ENCODE measurements around the gene PDE3B. TPM values are rescaled to one million over a fixed set of nuclear protein-coding genes. Genes with fewer than 3 reads are reported as not detected.
"Not testable (repeated sequence)": the region's sequence is repeated elsewhere in the genome, so short reads cannot be mapped to it uniquely, and the experiment has no call there.

The PDE3B gene
- total RNA-seq, 8 experiments from 2014 or later: 3.3 to 52.9 (median 13.1) TPM

- ATAC-seq (replicated peaks in 6 of 8); H3K4me1 ChIP-seq (replicated peaks in 1 of 2); H3K4me3 ChIP-seq; in situ Hi-C loops (cut with MboI; ENCODE audit: low pct_unique_long_range_greater_than_20kb in 2 of 9, low sequenced_read_pairs in 9 of 9, unreplicated experiment in 9 of 9); H3K27ac ChIP-seq: not testable (repeated sequence)
- 30 to 100% (median 94%) methylated on average over 1 to 4 of the region's 4 CpGs; no CpG with 5 or more reads in 1 of the 10 experiments for WGBS, 10 experiments
These were observed 220.2 kb downstream of the PDE3B start for GRCh38 chr11:14863775-14864174.

GRCh38 chr11:14872032-14872431, 228.4 kb downstream of the PDE3B start:
- H3K4me1 ChIP-seq (replicated peaks in 1 of 2): peaks cover 0 to 5% of the 10 kb centered on the region in 2 donors
- peak in 4 of 8 experiments; percentile 30 to 77 (median 52) for ATAC-seq (replicated peaks in 6 of 8)
- H3K27ac ChIP-seq: no peak overlapping the region
- in situ Hi-C loops (cut with MboI; ENCODE audit: low pct_unique_long_range_greater_than_20kb in 2 of 9, low sequenced_read_pairs in 9 of 9, unreplicated experiment in 9 of 9): no loop called here
- no peak overlapping the region for H3K4me3 ChIP-seq

- in situ Hi-C loops (cut with MboI; ENCODE audit: low pct_unique_long_range_greater_than_20kb in 2 of 9, low sequenced_read_pairs in 9 of 9, unreplicated experiment in 9 of 9): no loop called here
- Histone ChIP-seq H3K27ac (no peak overlapping the region), H3K4me1 (replicated peaks in 1 of 2) (peaks cover 0 to 5% of the 10 kb centered on the region in 2 donors), H3K4me3 (no peak overlapping the region)
- WGBS, 10 experiments: 71 to 100% (median 94%) methylated on average over 1 to 4 of the region's 4 CpGs; no CpG with 5 or more reads in 2 of the 10 experiments
- ATAC-seq (replicated peaks in 6 of 8): no peak
These were observed 230.0 kb downstream of the PDE3B start for GRCh38 chr11:14873632-14874031.

GRCh38 chr11:14875163-14875562, 231.6 kb downstream of the PDE3B start:
- in situ Hi-C loops (cut with MboI; ENCODE audit: low pct_unique_long_range_greater_than_20kb in 2 of 9, low sequenced_read_pairs in 9 of 9, unreplicated experiment in 9 of 9): loop anchor here in 2 of 9 experiments (25.0 kb wide), 2 partner anchors 88 to 338 kb away; no protein-coding TSS in a partner anchor
- ATAC-seq (replicated peaks in 6 of 8): no peak
- peaks cover 0 to 5% of the 10 kb centered on the region in 2 donors for H3K4me1 ChIP-seq (replicated peaks in 1 of 2)
- WGBS, 10 experiments: 53 to 100% (median 89%) methylated on average over 2 to 5 of the region's 5 CpGs
- no peak overlapping the region for H3K4me3 ChIP-seq
- no peak overlapping the region for H3K27ac ChIP-seq

- no peak for ATAC-seq (replicated peaks in 6 of 8)
- no peak overlapping the region for H3K4me3 ChIP-seq
- WGBS, 10 experiments: 0 to 100% (median 65%) methylated on average over 1 to 2 of the region's 2 CpGs; no CpG with 5 or more reads in 4 of the 10 experiments
- in situ Hi-C loops (cut with MboI; ENCODE audit: low pct_unique_long_range_greater_than_20kb in 2 of 9, low sequenced_read_pairs in 9 of 9, unreplicated experiment in 9 of 9): loop anchor here in 2 of 9 experiments (25.0 kb wide), 2 partner anchors 94 to 344 kb away; no protein-coding TSS in a partner anchor
- no peak overlapping the region for H3K27ac ChIP-seq
- no peaks in the 10 kb centered on the region for H3K4me1 ChIP-seq (replicated peaks in 1 of 2)
These were observed 238.1 kb downstream of the PDE3B start for GRCh38 chr11:14881576-14882193.

GRCh38 chr11:14882196-14882595, 238.6 kb downstream of the PDE3B start:
- no peak overlapping the region for H3K4me3 ChIP-seq
- H3K4me1 ChIP-seq (replicated peaks in 1 of 2): no peaks in the 10 kb centered on the region
- in situ Hi-C loops (cut with MboI; ENCODE audit: low pct_unique_long_range_greater_than_20kb in 2 of 9, low sequenced_read_pairs in 9 of 9, unreplicated experiment in 9 of 9): loop anchor here in 2 of 9 experiments (25.0 kb wide), 2 partner anchors 95 to 345 kb away; no protein-coding TSS in a partner anchor
- WGBS, 10 experiments: 90 to 100% (median 100%) methylated on average over 1 of the region's 1 CpG; no CpG with 5 or more reads in 3 of the 10 experiments
- no peak overlapping the region for H3K27ac ChIP-seq
- no peak for ATAC-seq (replicated peaks in 6 of 8)

- not testable (repeated sequence) for ATAC-seq (replicated peaks in 6 of 8); H3K27ac ChIP-seq; H3K4me1 ChIP-seq (replicated peaks in 1 of 2); H3K4me3 ChIP-seq
- in situ Hi-C loops (cut with MboI; ENCODE audit: low pct_unique_long_range_greater_than_20kb in 2 of 9, low sequenced_read_pairs in 9 of 9, unreplicated experiment in 9 of 9): loop anchor here in 2 of 9 experiments (25.0 kb wide), 2 partner anchors 96 to 346 kb away; no protein-coding TSS in a partner anchor
- no CpG with 5 or more reads among the region's 1 CpG for WGBS, 10 experiments
These were observed 240.1 kb downstream of the PDE3B start for GRCh38 chr11:14883683-14884082.

- H3K27ac ChIP-seq: no peak overlapping the region
- WGBS, 10 experiments: 80 to 100% (median 95%) methylated on average over 1 of the region's 1 CpG; no CpG with 5 or more reads in 2 of the 10 experiments
- no peak overlapping the region for H3K4me3 ChIP-seq
- H3K4me1 ChIP-seq (replicated peaks in 1 of 2): peaks cover 8 to 15% of the 10 kb centered on the region in 2 donors
- in situ Hi-C loops (cut with MboI; ENCODE audit: low pct_unique_long_range_greater_than_20kb in 2 of 9, low sequenced_read_pairs in 9 of 9, unreplicated experiment in 9 of 9): loop anchor here in 2 of 9 experiments (25.0 kb wide), 2 partner anchors 97 to 347 kb away; no protein-coding TSS in a partner anchor
- no peak for ATAC-seq (replicated peaks in 6 of 8)
These were observed 241.2 kb downstream of the PDE3B start for GRCh38 chr11:14884667-14885273.

GRCh38 chr11:14886513-14886912, 242.9 kb downstream of the PDE3B start:
- no peak for ATAC-seq (replicated peaks in 6 of 8)
- in situ Hi-C loops (cut with MboI; ENCODE audit: low pct_unique_long_range_greater_than_20kb in 2 of 9, low sequenced_read_pairs in 9 of 9, unreplicated experiment in 9 of 9): loop anchor here in 2 of 9 experiments (25.0 kb wide), 2 partner anchors 99 to 349 kb away; no protein-coding TSS in a partner anchor

GRCh38 chr11:14891143-14892035, 247.8 kb downstream of the PDE3B start:
- peak; percentile 48 to 67 (median 57) for ATAC-seq (replicated peaks in 6 of 8)
- in situ Hi-C loops (cut with MboI; ENCODE audit: low pct_unique_long_range_greater_than_20kb in 2 of 9, low sequenced_read_pairs in 9 of 9, unreplicated experiment in 9 of 9): loop anchor here in 2 of 9 experiments (25.0 kb wide), 2 partner anchors 104 to 354 kb away; no protein-coding TSS in a partner anchor
- Histone ChIP-seq H3K4me1 (replicated peaks in 1 of 2) (peaks cover 30 to 39% of the 10 kb centered on the region in 2 donors), H3K27ac (peak overlapping the region; percentile 77 to 80), H3K4me3 (peak overlapping the region; percentile 43 to 66 (median 55))
- WGBS, 10 experiments: 0 to 20% (median 0%) methylated on average over 1 to 25 of the region's 67 CpGs; no CpG with 5 or more reads in 3 of the 10 experiments

More at GRCh38 chr11:14886513-14886912, 242.9 kb downstream of the PDE3B start:
- no peak overlapping the region for H3K27ac ChIP-seq
- H3K4me3 ChIP-seq: no peak overlapping the region
- 67 to 100% (median 100%) methylated on average over 1 of the region's 1 CpG; no CpG with 5 or more reads in 4 of the 10 experiments for WGBS, 10 experiments
- peaks cover 14 to 23% of the 10 kb centered on the region in 2 donors for H3K4me1 ChIP-seq (replicated peaks in 1 of 2)

- in situ Hi-C loops (cut with MboI; ENCODE audit: low pct_unique_long_range_greater_than_20kb in 2 of 9, low sequenced_read_pairs in 9 of 9, unreplicated experiment in 9 of 9): loop anchor here in 2 of 9 experiments (25.0 kb wide), 2 partner anchors 105 to 355 kb away; no protein-coding TSS in a partner anchor
- H3K27ac ChIP-seq: peak within 1 kb of the TSS; percentile 77 to 80
These were observed 248.5 kb downstream of the PDE3B start, which contains the start of gene CYP2R1 for GRCh38 chr11:14892036-14892556. TSS of gene CYP2R1 (minus strand) at chr11:14892231. CDS start at chr11:14892205, 26 bp downstream.

GRCh38 chr11:14892577-14892976, 249.0 kb downstream of the PDE3B start:
- WGBS, 10 experiments: 53 to 100% (median 97%) methylated on average over 1 to 2 of the region's 2 CpGs
- in situ Hi-C loops (cut with MboI; ENCODE audit: low pct_unique_long_range_greater_than_20kb in 2 of 9, low sequenced_read_pairs in 9 of 9, unreplicated experiment in 9 of 9): loop anchor here in 2 of 9 experiments (25.0 kb wide), 2 partner anchors 105 to 355 kb away; no protein-coding TSS in a partner anchor
- Histone ChIP-seq H3K27ac (no peak overlapping the region), H3K4me1 (replicated peaks in 1 of 2) (peaks cover 30 to 39% of the 10 kb centered on the region in 2 donors), H3K4me3 (peak overlapping the region; percentile 43 to 66 (median 55))
- no peak for ATAC-seq (replicated peaks in 6 of 8)

More at GRCh38 chr11:14892036-14892556, 248.5 kb downstream of the PDE3B start, which contains the start of gene CYP2R1:
- peak; percentile 88 to 96 (median 92) for ATAC-seq (replicated peaks in 6 of 8)
- 0 to 31% (median 11%) methylated on average over 1 to 25 of the region's 36 CpGs; no CpG with 5 or more reads in 3 of the 10 experiments for WGBS, 10 experiments
- H3K4me1 ChIP-seq (replicated peaks in 1 of 2): peaks cover 30 to 39% of the 10 kb centered on the region in 2 donors
- peak within 1 kb of the TSS; percentile 43 to 66 (median 55) for H3K4me3 ChIP-seq

Measured in motor neuron (in vitro differentiated cells).